Mucosa of rectum (tissue), 2 donors: ENCODE results near the gene PARD3.

Source experiments
- H3K27ac ChIP-seq, 2 donors: one replicate each; pipeline ENCODE4 v1.7.0; 2013; ENCODE audit warnings: inconsistent platforms in 2 of 2, low read depth in 2 of 2, low read length in 2 of 2
- H3K27me3 ChIP-seq, 2 donors: one replicate each; pipeline ENCODE4 v1.7.0; 2013; ENCODE audit warnings: low read length in 2 of 2; ENCODE audit not compliant: control insufficient read depth in 2 of 2, insufficient read depth in 2 of 2
- H3K36me3 ChIP-seq, 2 donors: one replicate each; pipeline ENCODE4 v1.7.0; 2013; ENCODE audit warnings: low read length in 2 of 2; ENCODE audit not compliant: control insufficient read depth in 2 of 2, insufficient read depth in 2 of 2
- H3K4me1 ChIP-seq, 2 donors: one replicate each; pipeline ENCODE4 v1.7.0; 2013; ENCODE audit warnings: low read length in 2 of 2, mild to moderate bottlenecking in 1 of 2; ENCODE audit not compliant: control insufficient read depth in 2 of 2, insufficient read depth in 2 of 2
- H3K4me3 ChIP-seq, 2 donors: one replicate each; pipeline ENCODE4 v1.7.0; 2013; ENCODE audit warnings: low read length in 2 of 2
- H3K9ac ChIP-seq, 2 donors: one replicate each; pipeline ENCODE4 v1.7.0; 2013; ENCODE audit warnings: low read length in 2 of 2, low read depth in 1 of 2, mild to moderate bottlenecking in 1 of 2
- H3K9me3 ChIP-seq, 2 donors: one replicate each; pipeline ENCODE4 v1.7.0; 2013; ENCODE audit warnings: low read length in 2 of 2; ENCODE audit not compliant: control insufficient read depth in 2 of 2
- donor health status: healthy.
- donor health status: Normal muscosa, but diverticular disease.

Gene PARD3

GRCh38 chr10:34195364-34196057 is 619.6 kb downstream of the PARD3 start:
- no peaks in the 10 kb centered on the region for H3K9me3 ChIP-seq

GRCh38 chr10:34193931-34194626 is 621.0 kb downstream of the PARD3 start:
- Histone ChIP-seq H3K9me3 (no peaks in the 10 kb centered on the region), H3K9ac (no peak overlapping the region), H3K36me3 (no peaks in the 10 kb centered on the region), H3K27me3 (no peaks in the 10 kb centered on the region), H3K27ac (peak overlapping the region in 1 of 2 donors; percentile 23), H3K4me3 (no peak overlapping the region), H3K4me1 (no peaks in the 10 kb centered on the region)

More at GRCh38 chr10:34195364-34196057, 619.6 kb downstream of the PARD3 start:
- Histone ChIP-seq H3K4me3 (no peak overlapping the region), H3K27ac (no peak overlapping the region), H3K27me3 (no peaks in the 10 kb centered on the region), H3K4me1 (no peaks in the 10 kb centered on the region), H3K36me3 (no peaks in the 10 kb centered on the region), H3K9ac (no peak overlapping the region)

- no peak overlapping the region for H3K9ac ChIP-seq
- H3K36me3 ChIP-seq, result no peaks in the 10 kb centered on the region
- H3K27ac ChIP-seq, result no peak overlapping the region
- H3K27me3 ChIP-seq, result no peaks in the 10 kb centered on the region
- no peaks in the 10 kb centered on the region for H3K4me1 ChIP-seq
- no peaks in the 10 kb centered on the region for H3K9me3 ChIP-seq
- H3K4me3 ChIP-seq, result no peak overlapping the region
Measured at GRCh38 chr10:34192646-34193045, 622.5 kb downstream of the PARD3 start.

GRCh38 chr10:34191406-34191805 is 623.7 kb downstream of the PARD3 start:
- Histone ChIP-seq H3K9me3 (no peaks in the 10 kb centered on the region), H3K27ac (no peak overlapping the region), H3K27me3 (no peaks in the 10 kb centered on the region), H3K9ac (no peak overlapping the region), H3K36me3 (no peaks in the 10 kb centered on the region), H3K4me3 (no peak overlapping the region), H3K4me1 (no peaks in the 10 kb centered on the region)

GRCh38 chr10:34190580-34190979 is 624.5 kb downstream of the PARD3 start:
- no peaks in the 10 kb centered on the region for H3K4me1 ChIP-seq

GRCh38 chr10:34189830-34190229 is 625.3 kb downstream of the PARD3 start:
- Histone ChIP-seq H3K9me3 (no peaks in the 10 kb centered on the region), H3K36me3 (no peaks in the 10 kb centered on the region), H3K4me1 (no peaks in the 10 kb centered on the region), H3K4me3 (no peak overlapping the region), H3K9ac (no peak overlapping the region), H3K27me3 (no peaks in the 10 kb centered on the region), H3K27ac (no peak overlapping the region)

More at GRCh38 chr10:34190580-34190979, 624.5 kb downstream of the PARD3 start:
- Histone ChIP-seq H3K9ac (no peak overlapping the region), H3K36me3 (no peaks in the 10 kb centered on the region), H3K27ac (no peak overlapping the region), H3K9me3 (no peaks in the 10 kb centered on the region), H3K27me3 (no peaks in the 10 kb centered on the region), H3K4me3 (no peak overlapping the region)

GRCh38 chr10:34188221-34188620 is 626.9 kb downstream of the PARD3 start:
- Histone ChIP-seq H3K9me3 (no peaks in the 10 kb centered on the region), H3K36me3 (no peaks in the 10 kb centered on the region), H3K4me1 (no peaks in the 10 kb centered on the region), H3K27me3 (no peaks in the 10 kb centered on the region), H3K4me3 (no peak overlapping the region), H3K27ac (no peak overlapping the region), H3K9ac (no peak overlapping the region)

GRCh38 chr10:34187201-34187600 is 627.9 kb downstream of the PARD3 start:
- Histone ChIP-seq H3K4me3 (no peak overlapping the region), H3K4me1 (no peaks in the 10 kb centered on the region), H3K27me3 (no peaks in the 10 kb centered on the region), H3K9ac (no peak overlapping the region), H3K27ac (no peak overlapping the region), H3K36me3 (no peaks in the 10 kb centered on the region), H3K9me3 (no peaks in the 10 kb centered on the region)

GRCh38 chr10:34186745-34187144 is 628.4 kb downstream of the PARD3 start:
- Histone ChIP-seq H3K27me3 (no peaks in the 10 kb centered on the region), H3K4me1 (no peaks in the 10 kb centered on the region), H3K36me3 (no peaks in the 10 kb centered on the region), H3K9me3 (no peaks in the 10 kb centered on the region), H3K9ac (no peak overlapping the region), H3K4me3 (no peak overlapping the region), H3K27ac (no peak overlapping the region)

GRCh38 chr10:34185998-34186397 is 629.1 kb downstream of the PARD3 start:
- no peak overlapping the region for H3K4me3 ChIP-seq
- H3K27me3 ChIP-seq, result no peaks in the 10 kb centered on the region
- no peak overlapping the region for H3K27ac ChIP-seq
- no peaks in the 10 kb centered on the region for H3K9me3 ChIP-seq
- H3K9ac ChIP-seq, result no peak overlapping the region
- H3K4me1 ChIP-seq, result no peaks in the 10 kb centered on the region
- H3K36me3 ChIP-seq, result no peaks in the 10 kb centered on the region
